Aorta (tissue), 5 donors: ENCODE results near the gene ABCB9. TPM values are rescaled to one million over a fixed set of nuclear protein-coding genes. Genes with fewer than 3 reads are reported as not detected.
A peak's percentile ranks its signal among the peaks of the same experiment; 100 is the strongest.
"Not testable (repeated sequence)": the region's sequence is repeated elsewhere in the genome, so short reads cannot be mapped to it uniquely, and the experiment has no call there.

Experiments used
- ATAC-seq: fragments of 200-7000 bp; cut with Tn5 transposase; one replicate; pipeline ENCODE4 v1.9.1; 2022; ENCODE audit warnings: moderate library complexity; ENCODE audit not compliant: low FRiP score
- DNase-seq, 2 donors: peaks; one replicate each; pipeline ENCODE4 v3.0.0-alpha.2; 2020
- H3K27ac ChIP-seq, 2 donors: one replicate each; pipeline ENCODE4 v1.5.1; 2013; ENCODE audit warnings: low read length in 2 of 2, mild to moderate bottlenecking in 2 of 2, moderate library complexity in 2 of 2, control low read depth in 1 of 2, inconsistent platforms in 1 of 2, low read depth in 1 of 2
- H3K27me3 ChIP-seq, 2 donors: one replicate each; pipeline ENCODE4 v1.6.1; 2013; ENCODE audit warnings: control low read depth in 1 of 2, low read length in 1 of 2, mild to moderate bottlenecking in 1 of 2, moderate library complexity in 1 of 2; ENCODE audit not compliant: insufficient read depth in 2 of 2, control insufficient read depth in 1 of 2
- H3K36me3 ChIP-seq, 2 donors: one replicate each; pipeline ENCODE4 v1.6.1; 2013; ENCODE audit warnings: control low read depth in 1 of 2, low read length in 1 of 2, mild to moderate bottlenecking in 1 of 2; ENCODE audit not compliant: insufficient read depth in 2 of 2, control insufficient read depth in 1 of 2
- H3K4me1 ChIP-seq, 2 donors: one replicate each; pipeline ENCODE4 v1.6.1; 2013; ENCODE audit warnings: low read length in 2 of 2, control low read depth in 1 of 2, mild to moderate bottlenecking in 1 of 2, moderate library complexity in 1 of 2; ENCODE audit not compliant: insufficient read depth in 2 of 2, control insufficient read depth in 1 of 2
- H3K4me3 ChIP-seq, 2 donors: one replicate each; pipeline ENCODE4 v1.5.1; 2013; ENCODE audit warnings: low read length in 2 of 2, control low read depth in 1 of 2, mild to moderate bottlenecking in 1 of 2
- H3K9me3 ChIP-seq: one replicate; pipeline ENCODE4 v1.6.1; 2013; ENCODE audit warnings: mild to moderate bottlenecking, low read length; ENCODE audit not compliant: control insufficient read depth
- WGBS, 2 donors: extraction: QIAGEN DNeasy Blood & Tissue Kit; methylation state at CpG; one replicate each; pipeline ENCODE4 v1.1.7; 2013; 5-methylcytosine and 5-hydroxymethylcytosine counted together
- intact Hi-C, 2 donors: fragments of 100-400 bp; cut with DNase I; formaldehyde crosslinking; loops; one replicate each; pipeline versions ENCODE4 v1.14.2 to v1.15.0; 2022
- polyA plus RNA-seq, 2 donors: library from polyadenylated mRNA; stranded (reverse); fragments of 200-250 nt; gene quantifications; one replicate each; pipeline ENCODE4 v1.2.3, GENCODE V29; 2013
- total RNA-seq, 2 donors: library from RNA; stranded (reverse); fragmentation: NEBNext Ultra II Directional; extraction: Animal tissue kit (Norgen Biotek cat#: 25700); gene quantifications; one replicate each; pipeline ENCODE4 v1.2.1, GENCODE V29; 2021
- donor health status: healthy with polysubstance abuse.
- donor health status: Bipolar disorder and iron deficiency.
- donor health status: DM: no; HTN: no; CAD: no.
- donor health status: DM: no; HTN: no; CAD: no.
- donor health status: DM: yes; HTN: yes; CAD: no.

The ABCB9 gene
- total and polyA plus RNA-seq, 4 donors, result 1.1 to 13.0 (median 6.2) TPM

DNA sequence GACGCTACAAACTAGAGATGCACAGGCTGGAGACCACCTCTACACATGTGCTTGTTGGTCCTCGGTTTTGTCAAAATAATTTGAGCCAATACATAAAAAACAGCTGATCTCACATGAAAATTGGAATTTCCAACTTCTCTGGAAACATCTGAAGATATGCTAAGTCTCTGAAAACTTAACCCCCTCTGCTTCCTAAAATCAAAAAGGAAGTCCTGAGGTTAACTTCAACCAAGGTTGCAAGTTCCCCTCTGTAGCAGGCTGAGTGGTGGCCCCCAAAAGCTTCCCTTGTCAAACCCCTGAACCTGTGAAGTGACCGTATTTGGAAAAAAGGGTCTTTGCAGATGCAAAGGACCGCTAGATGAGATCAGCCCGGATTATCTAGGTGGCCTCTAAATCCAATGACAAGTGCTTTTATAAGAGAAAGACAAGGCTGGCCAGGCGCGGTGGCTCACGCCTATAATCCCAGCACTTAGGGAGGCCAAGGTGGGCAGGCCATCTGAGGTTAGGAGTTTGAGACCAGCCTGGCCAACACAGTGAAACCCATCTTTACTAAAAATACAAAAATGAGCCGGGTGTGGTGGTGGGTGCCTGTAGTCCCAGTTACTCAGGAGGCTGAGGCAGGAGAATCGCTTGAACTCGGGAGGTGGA, 38.4 kb downstream of the ABCB9 start:
- Histone ChIP-seq H3K4me3 (no peak overlapping the region), H3K27me3 (no peaks in the 10 kb centered on the region), H3K36me3 (no peaks in the 10 kb centered on the region), H3K9me3 (no peaks in the 10 kb centered on the region), H3K4me1 (no peaks in the 10 kb centered on the region), H3K27ac (no peak overlapping the region)
- no peak for ATAC-seq
- 90 to 92% methylated on average over 11 of the region's 11 CpGs for WGBS, 2 donors
- DNase-seq, result no peak
- intact Hi-C loops, result no loop called here

- no peak for ATAC-seq
- Histone ChIP-seq H3K4me1 (no peaks in the 10 kb centered on the region), H3K27me3 (no peaks in the 10 kb centered on the region), H3K36me3 (no peaks in the 10 kb centered on the region), H3K4me3 (no peak overlapping the region), H3K27ac (no peak overlapping the region), H3K9me3 (no peaks in the 10 kb centered on the region)
- no peak for DNase-seq
- WGBS, 2 donors, result 85 to 91% methylated on average over 8 of the region's 8 CpGs
- intact Hi-C loops, result no loop called here
Observed at GRCh38 chr12:122921917-122922316, 44.3 kb downstream of the ABCB9 start.

- Histone ChIP-seq H3K36me3 (no peaks in the 10 kb centered on the region), H3K27ac (no peak overlapping the region), H3K4me3 (no peak overlapping the region), H3K4me1 (no peaks in the 10 kb centered on the region), H3K9me3 (no peaks in the 10 kb centered on the region), H3K27me3 (no peaks in the 10 kb centered on the region)
- ATAC-seq (no peak), DNase-seq (no peak)
- 92 to 93% methylated on average over 5 of the region's 5 CpGs for WGBS, 2 donors
- intact Hi-C loops, result no loop called here
Observed at GRCh38 chr12:122920687-122921086, 45.6 kb downstream of the ABCB9 start.

DNA sequence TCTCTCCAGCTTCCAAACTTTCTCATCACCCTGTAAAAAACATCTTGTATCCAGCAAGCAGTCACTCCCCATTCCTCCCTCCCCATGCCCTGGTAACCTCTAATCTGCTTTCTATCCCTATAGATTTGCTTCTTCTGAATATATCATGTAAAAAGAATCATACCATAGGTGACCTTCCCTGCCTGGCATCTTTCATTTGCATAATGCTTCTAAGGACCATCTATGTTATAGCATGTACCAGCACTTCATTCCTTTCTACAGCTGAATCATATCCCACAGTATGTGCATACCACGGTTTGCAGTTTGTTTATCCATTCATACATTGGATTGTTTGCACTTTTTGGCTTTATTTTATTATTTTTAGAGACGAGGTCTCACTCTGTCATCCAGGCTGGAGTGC, 47.4 kb downstream of the ABCB9 start:
- no peak for DNase-seq
- H3K27ac ChIP-seq, result no peak overlapping the region
- H3K9me3 ChIP-seq, result no peaks in the 10 kb centered on the region
- no peak overlapping the region for H3K4me3 ChIP-seq
- intact Hi-C loops, result no loop called here
- no peak for ATAC-seq
- H3K27me3 ChIP-seq, result no peaks in the 10 kb centered on the region
- no peaks in the 10 kb centered on the region for H3K4me1 ChIP-seq
- H3K36me3 ChIP-seq, result no peaks in the 10 kb centered on the region
- WGBS, 2 donors, result 57 to 71% methylated on average over 2 of the region's 2 CpGs

GRCh38 chr12:122917507-122918121, 48.6 kb downstream of the ABCB9 start:
- DNase-seq, result peak in 1 of 2 donors; percentile 63
- no peaks in the 10 kb centered on the region for H3K36me3 ChIP-seq
- ATAC-seq, result peak; percentile 67
- peak overlapping the region in 1 of 2 donors; percentile 83 for H3K27ac ChIP-seq
- 4 to 5% methylated on average over 9 of the region's 9 CpGs for WGBS, 2 donors
- no peaks in the 10 kb centered on the region for H3K9me3 ChIP-seq
- intact Hi-C loops, result loop anchor here in 1 of 2 donors (2.0 kb wide), 1 partner anchor 29 kb away; no protein-coding TSS in a partner anchor
- no peaks in the 10 kb centered on the region for H3K27me3 ChIP-seq
- H3K4me1 ChIP-seq, result no peaks in the 10 kb centered on the region
- no peak overlapping the region for H3K4me3 ChIP-seq

- Histone ChIP-seq H3K27ac (no peak overlapping the region), H3K9me3 (no peaks in the 10 kb centered on the region), H3K4me1 (no peaks in the 10 kb centered on the region), H3K27me3 (no peaks in the 10 kb centered on the region), H3K4me3 (no peak overlapping the region), H3K36me3 (no peaks in the 10 kb centered on the region)
- ATAC-seq (no peak), DNase-seq (no peak)
- intact Hi-C loops, result no loop called here
- WGBS, 2 donors, result 39 to 44% methylated on average over 12 of the region's 12 CpGs
Observed at GRCh38 chr12:122909442-122910288, 56.6 kb downstream of the ABCB9 start.

- H3K4me3 ChIP-seq, result no peak overlapping the region
- ATAC-seq, result no peak
- 92 to 94% methylated on average over 6 of the region's 6 CpGs for WGBS, 2 donors
- intact Hi-C loops, result no loop called here
- H3K27me3 ChIP-seq, result no peaks in the 10 kb centered on the region
- no peaks in the 10 kb centered on the region for H3K4me1 ChIP-seq
- no peak overlapping the region for H3K27ac ChIP-seq
- no peak for DNase-seq
- no peaks in the 10 kb centered on the region for H3K9me3 ChIP-seq
- H3K36me3 ChIP-seq, result no peaks in the 10 kb centered on the region
Observed at GRCh38 chr12:122908915-122909314, 57.3 kb downstream of the ABCB9 start.

- H3K36me3 ChIP-seq, H3K4me3 ChIP-seq, DNase-seq, H3K27ac ChIP-seq, H3K27me3 ChIP-seq, intact Hi-C loops, H3K9me3 ChIP-seq, ATAC-seq, H3K4me1 ChIP-seq: not testable (repeated sequence)
- 95 to 97% methylated on average over 5 of the region's 5 CpGs for WGBS, 2 donors
Observed at GRCh38 chr12:122905258-122905657, 61.0 kb downstream of the ABCB9 start.
